Ectodermal cell (in vitro differentiated cells): ENCODE data around the gene LOXL3.
A peak's percentile ranks its signal among the peaks of the same experiment; 100 is the strongest.

Experiments
- H3K27ac ChIP-seq: 2 replicates; pipeline ENCODE4 v1.7.0; 2013; ENCODE audit warnings: mild to moderate bottlenecking, low read depth, low read length; ENCODE audit not compliant: insufficient read depth, poor library complexity, severe bottlenecking
- H3K27me3 ChIP-seq: 2 replicates; pipeline ENCODE4 v1.7.0; 2013; ENCODE audit warnings: mild to moderate bottlenecking, low read length; ENCODE audit not compliant: insufficient read depth, control insufficient read depth, poor library complexity, severe bottlenecking
- H3K36me3 ChIP-seq: one replicate; pipeline ENCODE4 v1.7.0; 2013; ENCODE audit warnings: low read length; ENCODE audit not compliant: control insufficient read depth, insufficient read depth
- H3K4me1 ChIP-seq: one replicate; pipeline ENCODE4 v1.7.0; 2013; ENCODE audit warnings: low read length; ENCODE audit not compliant: control insufficient read depth, insufficient read depth
- H3K4me3 ChIP-seq: 2 replicates; pipeline ENCODE4 v1.7.0; 2013; ENCODE audit warnings: low read depth, low read length, control low read depth; ENCODE audit not compliant: insufficient read depth
- H3K9me3 ChIP-seq: 2 replicates; pipeline ENCODE4 v1.7.0; 2013; ENCODE audit warnings: mild to moderate bottlenecking, low read length, moderate library complexity; ENCODE audit not compliant: control insufficient read depth
- WGBS, 2 experiments: methylation state at CpG; one replicate each; pipeline ENCODE4 v1.1.7; 2013; ENCODE audit warnings: missing lambda C conversion rate in 2 of 2; 5-methylcytosine and 5-hydroxymethylcytosine counted together

Gene LOXL3

DNA sequence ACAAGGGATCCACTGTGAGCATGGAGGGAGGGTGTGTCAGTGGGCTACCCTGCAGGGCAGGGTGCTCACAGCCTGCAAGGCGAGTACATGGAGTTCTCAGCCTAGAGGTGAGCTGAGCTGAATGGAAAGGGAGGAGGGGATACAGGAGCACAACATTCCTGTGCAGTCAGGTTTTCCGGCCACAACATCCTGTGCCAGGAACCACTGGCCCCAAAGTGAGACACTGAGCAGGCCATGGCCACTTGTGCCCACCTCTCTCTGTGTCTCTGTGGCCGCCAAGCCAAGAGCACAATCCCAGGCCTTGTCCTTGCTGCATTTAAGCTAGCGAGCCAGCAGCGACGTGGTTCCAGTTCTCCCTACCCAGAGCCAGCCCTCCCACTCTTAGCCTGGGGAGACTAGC is 6.8 kb upstream of the LOXL3 start:
- Histone ChIP-seq H3K4me3 (no peak overlapping the region), H3K4me1 (no peaks in the 10 kb centered on the region), H3K9me3 (no peaks in the 10 kb centered on the region), H3K36me3 (no peaks in the 10 kb centered on the region), H3K27ac (no peak overlapping the region), H3K27me3 (peaks cover 26% of the 10 kb centered on the region)
- WGBS, 2 experiments = 78% methylated on average over 6 of the region's 6 CpGs

DNA sequence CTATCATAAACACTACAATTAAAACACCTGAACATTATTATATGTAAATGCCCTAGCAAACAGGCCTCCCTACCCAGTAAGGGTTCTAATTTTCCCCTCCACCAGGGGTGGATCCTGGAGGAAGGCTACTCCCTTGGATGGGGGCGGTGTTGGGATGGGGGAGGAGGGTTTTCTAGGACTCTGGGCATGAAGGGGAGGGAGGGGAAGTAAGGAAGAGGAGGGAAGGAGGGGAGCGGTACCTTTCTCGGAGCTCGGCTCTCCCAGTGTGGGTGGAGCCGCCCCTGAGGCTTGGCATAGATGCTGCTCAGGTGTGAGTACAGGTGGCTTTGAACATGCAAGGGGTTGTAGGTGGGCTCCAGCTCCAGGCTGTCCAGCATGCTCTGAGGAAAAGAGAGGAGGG is 6.2 kb upstream of the LOXL3 start:
- Histone ChIP-seq H3K36me3 (no peaks in the 10 kb centered on the region), H3K4me3 (no peak overlapping the region), H3K4me1 (no peaks in the 10 kb centered on the region), H3K9me3 (no peaks in the 10 kb centered on the region), H3K27ac (no peak overlapping the region), H3K27me3 (peaks cover 33% of the 10 kb centered on the region)
- 37 to 45% methylated on average over 5 of the region's 5 CpGs for WGBS, 2 experiments

DNA sequence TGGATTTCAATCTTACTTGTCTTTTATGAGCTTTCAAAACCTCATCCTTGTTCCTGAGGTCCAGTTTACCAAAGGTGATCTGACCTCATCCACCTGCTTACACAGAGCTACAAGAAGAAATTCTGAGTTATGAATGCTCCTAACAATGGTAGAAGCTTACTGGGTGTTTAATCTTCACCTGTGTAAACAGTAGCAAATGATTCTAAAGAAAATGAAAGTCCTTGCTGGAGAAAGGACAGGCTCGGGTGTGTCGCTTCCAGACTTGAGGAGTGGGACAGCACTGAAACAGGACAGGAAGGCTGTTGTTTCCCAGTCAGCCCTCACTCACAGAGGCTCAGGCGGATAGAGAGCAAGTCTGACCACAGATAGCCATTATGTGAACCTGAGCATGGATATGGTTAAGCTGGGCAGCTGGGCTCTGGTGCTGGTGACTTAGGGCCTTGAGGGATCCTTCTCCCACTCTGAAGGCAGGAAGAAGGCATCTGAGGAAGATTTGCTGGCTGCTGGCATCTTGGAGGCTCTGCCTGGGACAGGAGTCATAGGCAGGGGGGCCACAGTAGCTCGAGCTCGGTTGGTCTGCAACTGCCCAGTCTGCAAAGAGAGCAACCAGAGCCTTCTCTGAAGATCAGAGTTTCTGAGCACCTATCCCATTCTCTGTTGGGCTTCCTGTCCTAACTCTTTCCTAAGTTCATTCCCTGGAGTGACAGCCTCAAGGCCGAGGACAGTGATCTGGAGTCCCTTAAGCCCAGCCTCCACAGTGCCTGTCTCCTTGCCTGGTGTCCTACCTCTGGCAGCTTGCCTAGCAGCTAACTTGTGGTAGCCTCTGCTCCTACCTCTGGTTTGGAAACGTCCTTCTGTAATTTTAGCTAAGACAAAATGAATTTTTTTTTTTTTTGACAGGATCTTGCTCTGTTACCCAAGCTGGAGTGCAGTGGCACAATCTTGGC is 4.8 kb upstream of the LOXL3 start:
- no peak overlapping the region for H3K4me3 ChIP-seq
- no peak overlapping the region for H3K27ac ChIP-seq
- no peaks in the 10 kb centered on the region for H3K9me3 ChIP-seq
- H3K4me1 ChIP-seq = no peaks in the 10 kb centered on the region
- no peaks in the 10 kb centered on the region for H3K36me3 ChIP-seq
- peaks cover 38% of the 10 kb centered on the region for H3K27me3 ChIP-seq
- 86 to 87% methylated on average over 7 of the region's 7 CpGs for WGBS, 2 experiments

- Histone ChIP-seq H3K36me3 (no peaks in the 10 kb centered on the region), H3K27me3 (peaks cover 36% of the 10 kb centered on the region), H3K9me3 (no peaks in the 10 kb centered on the region), H3K4me1 (peaks cover 11% of the 10 kb centered on the region), H3K4me3 (no peak overlapping the region), H3K27ac (no peak overlapping the region)
- 94 to 97% methylated on average over 6 of the region's 6 CpGs for WGBS, 2 experiments
Observed at GRCh38 chr2:74556831-74557370, 3.2 kb upstream of the LOXL3 start.

GRCh38 chr2:74556159-74556558 is 2.4 kb upstream of the LOXL3 start:
- no peak overlapping the region for H3K27ac ChIP-seq
- no peak overlapping the region for H3K4me3 ChIP-seq
- no peaks in the 10 kb centered on the region for H3K36me3 ChIP-seq
- peaks cover 31% of the 10 kb centered on the region for H3K27me3 ChIP-seq
- H3K4me1 ChIP-seq = peaks cover 13% of the 10 kb centered on the region
- WGBS, 2 experiments = 91% methylated on average over 14 of the region's 14 CpGs
- H3K9me3 ChIP-seq = no peaks in the 10 kb centered on the region

- H3K27me3 ChIP-seq = peaks cover 31% of the 10 kb centered on the region
- no peaks in the 10 kb centered on the region for H3K9me3 ChIP-seq
- H3K4me3 ChIP-seq = peak overlapping the region; percentile 84
- WGBS, 2 experiments = 65 to 68% methylated on average over 17 of the region's 17 CpGs
- H3K27ac ChIP-seq = no peak overlapping the region
- no peaks in the 10 kb centered on the region for H3K36me3 ChIP-seq
- peaks cover 13% of the 10 kb centered on the region for H3K4me1 ChIP-seq
Observed at GRCh38 chr2:74555610-74556103, 1.9 kb upstream of the LOXL3 start.

GRCh38 chr2:74554820-74555531 is 1.2 kb upstream of the LOXL3 start:
- Histone ChIP-seq H3K9me3 (no peaks in the 10 kb centered on the region), H3K27me3 (peaks cover 29% of the 10 kb centered on the region), H3K36me3 (no peaks in the 10 kb centered on the region), H3K4me1 (peaks cover 15% of the 10 kb centered on the region), H3K4me3 (peak overlapping the region; percentile 84), H3K27ac (no peak overlapping the region)
- 1% methylated on average over 58 of the region's 58 CpGs for WGBS, 2 experiments

DNA sequence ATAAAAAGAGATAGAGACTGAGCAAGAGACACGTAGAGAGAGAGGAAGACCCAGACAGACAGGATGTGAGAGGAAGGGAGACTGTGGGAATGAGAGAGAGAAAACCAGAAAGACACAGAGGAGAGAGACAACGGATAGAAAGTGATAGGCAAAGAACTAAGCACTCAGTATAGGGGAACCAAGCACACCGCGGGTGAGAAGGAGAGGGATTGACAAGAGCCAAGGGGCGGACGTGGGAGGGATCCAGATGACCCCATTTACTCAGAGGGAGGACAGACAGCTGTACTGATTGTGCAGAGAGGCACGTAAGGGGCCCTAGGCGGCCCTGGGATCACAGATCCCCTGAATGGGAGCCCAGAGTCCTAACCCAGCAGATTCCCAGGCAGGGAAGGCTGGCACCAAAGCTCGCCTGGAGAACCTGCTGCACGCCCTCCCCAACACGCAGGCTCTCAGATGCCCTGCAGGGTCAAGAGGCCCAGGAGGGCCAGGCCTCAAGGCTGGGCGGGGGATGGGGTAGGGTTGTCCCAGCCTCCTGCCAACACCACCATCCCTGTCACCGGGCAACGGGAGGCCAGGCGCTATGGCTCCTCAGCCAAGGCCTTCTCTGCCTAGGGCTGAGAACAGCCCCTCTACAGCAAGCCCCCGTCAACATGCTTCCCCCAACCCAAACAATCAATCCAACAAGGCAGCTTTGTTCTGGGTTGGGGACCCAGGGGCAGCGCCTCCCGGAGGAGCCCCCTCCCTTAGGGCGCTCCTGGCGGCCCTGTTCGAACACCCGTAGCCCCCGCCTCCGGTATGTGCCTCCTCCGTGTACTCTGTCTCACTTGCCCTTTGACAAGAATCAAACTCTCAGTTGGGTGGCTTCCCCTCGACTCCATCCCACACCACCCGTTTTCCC is 579 bp downstream of the LOXL3 start:
- H3K27me3 ChIP-seq = peaks cover 41% of the 10 kb centered on the region
- peak overlapping the region; percentile 98 for H3K27ac ChIP-seq
- 5 to 6% methylated on average over 27 of the region's 27 CpGs for WGBS, 2 experiments

DNA sequence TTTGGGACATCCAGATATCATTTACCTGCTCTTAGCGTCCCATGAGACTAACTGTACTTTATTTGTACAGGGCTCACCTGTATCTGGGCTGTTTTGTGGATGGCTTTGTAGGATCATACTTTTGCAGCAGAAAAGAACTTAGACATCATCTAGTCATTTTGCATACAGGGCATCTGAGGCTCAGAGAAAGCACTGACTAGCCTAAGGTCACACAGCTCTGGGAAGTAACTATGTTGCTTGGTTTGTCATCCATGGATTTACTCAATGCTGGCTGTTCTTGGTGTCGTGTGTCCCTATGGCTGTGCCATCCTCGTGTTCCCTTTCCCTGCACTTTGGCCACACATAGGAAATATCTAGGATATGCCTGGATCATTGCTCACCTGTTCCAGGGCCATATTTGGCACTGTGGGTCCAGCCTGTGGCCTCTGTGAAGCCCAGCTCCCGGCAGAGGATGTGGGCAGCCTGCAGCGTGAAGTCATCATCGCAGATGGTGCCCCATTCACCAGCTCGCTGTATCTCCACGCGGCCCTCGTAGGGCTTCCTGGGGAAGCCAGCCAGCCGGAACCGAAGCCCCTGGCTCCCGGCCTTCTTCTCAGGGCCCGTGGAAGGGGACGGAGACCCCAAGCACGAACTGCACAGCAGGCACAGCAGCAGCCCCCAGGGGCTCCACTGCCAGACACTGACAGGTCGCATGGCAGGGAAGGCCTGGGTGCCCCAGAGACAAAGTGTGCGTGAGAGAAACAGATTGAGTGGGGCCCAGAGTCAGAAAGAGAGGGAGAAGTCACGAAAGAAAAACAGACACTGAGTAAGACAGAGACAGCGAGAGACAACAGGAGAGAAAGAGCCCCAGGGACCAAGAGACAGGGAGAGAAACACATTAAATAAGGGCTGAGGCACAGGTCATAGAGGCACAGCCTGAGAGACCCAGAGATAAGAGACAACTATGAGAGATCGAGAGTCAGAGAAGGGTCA is 1.5 kb downstream of the LOXL3 start:
- 88% methylated on average over 21 of the region's 21 CpGs for WGBS, 2 experiments
- no peak overlapping the region for H3K4me3 ChIP-seq
- peaks cover 50% of the 10 kb centered on the region for H3K27me3 ChIP-seq

More for the DNA sequence above, 579 bp downstream of the LOXL3 start:
- Histone ChIP-seq H3K4me3 (peak overlapping the region; percentile 84), H3K4me1 (peaks cover 29% of the 10 kb centered on the region), H3K9me3 (no peaks in the 10 kb centered on the region), H3K36me3 (no peaks in the 10 kb centered on the region)

More for the DNA sequence above, 1.5 kb downstream of the LOXL3 start:
- peaks cover 30% of the 10 kb centered on the region for H3K4me1 ChIP-seq
- no peaks in the 10 kb centered on the region for H3K36me3 ChIP-seq
- no peaks in the 10 kb centered on the region for H3K9me3 ChIP-seq
- H3K27ac ChIP-seq = no peak overlapping the region
